NCI-H146 treated with DMSO at 0.1 percent for 48 hours (cell line): Measurements from ENCODE around the gene UNC13D.

Source experiments
- DNase-seq: peaks from one replicate; lab custom pipeline; 2025; ENCODE audit not compliant: unreplicated experiment; lab: John Stamatoyannopoulos, UW

The UNC13D gene

DNA sequence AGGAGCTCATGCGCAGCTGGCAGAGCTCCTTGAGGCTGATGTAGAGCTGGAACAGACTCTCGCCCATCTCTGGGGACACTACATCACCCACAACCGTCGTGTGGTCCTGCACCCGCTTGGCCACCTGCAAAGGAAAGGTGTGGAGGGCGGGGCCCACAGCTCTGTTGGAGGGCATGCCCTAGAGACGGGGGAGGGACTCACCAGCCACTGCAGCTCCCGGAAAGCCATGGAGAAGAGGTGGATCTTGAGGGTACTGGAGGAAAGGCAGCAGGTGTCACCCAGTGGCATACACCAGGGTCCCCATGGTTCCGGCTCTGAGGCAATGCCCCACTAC is 8.6 kb downstream of the UNC13D start:
- DNase-seq: no peak

DNA sequence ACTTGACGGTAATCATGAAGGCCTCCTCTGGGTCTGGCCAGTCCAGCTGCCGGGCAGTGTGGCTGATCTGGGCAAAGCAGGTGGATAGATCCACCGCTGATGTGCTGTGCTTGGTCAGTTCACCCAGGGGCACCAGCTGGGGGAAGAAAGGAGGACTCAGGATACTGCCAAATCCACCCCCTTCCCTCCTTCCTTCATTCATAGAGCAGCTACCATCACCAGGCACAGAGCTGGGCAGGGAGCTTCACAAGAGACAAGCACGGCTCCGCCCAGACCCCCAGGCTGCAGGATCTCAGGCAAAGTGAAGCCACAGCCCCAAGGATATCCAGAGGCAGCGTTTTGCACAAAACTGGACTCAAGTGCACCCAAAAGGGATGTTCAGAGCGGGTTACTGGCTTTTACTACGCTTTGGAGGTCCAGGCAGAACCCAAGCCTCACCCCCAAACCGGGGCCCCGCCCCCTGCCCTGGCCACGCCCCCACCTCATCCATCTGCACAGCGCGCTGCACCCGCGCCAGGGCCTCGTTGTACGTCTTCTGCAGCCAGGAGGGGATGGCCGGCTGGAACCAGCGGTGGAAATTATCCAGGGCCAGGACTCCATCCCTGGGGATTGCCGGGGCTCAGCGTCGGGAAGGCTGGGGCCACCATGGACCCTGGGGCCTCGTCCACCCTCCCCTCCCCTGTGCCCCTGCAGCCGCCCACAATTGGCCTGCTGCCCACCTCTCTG is 9.1 kb downstream of the UNC13D start:
- DNase-seq: no peak

DNA sequence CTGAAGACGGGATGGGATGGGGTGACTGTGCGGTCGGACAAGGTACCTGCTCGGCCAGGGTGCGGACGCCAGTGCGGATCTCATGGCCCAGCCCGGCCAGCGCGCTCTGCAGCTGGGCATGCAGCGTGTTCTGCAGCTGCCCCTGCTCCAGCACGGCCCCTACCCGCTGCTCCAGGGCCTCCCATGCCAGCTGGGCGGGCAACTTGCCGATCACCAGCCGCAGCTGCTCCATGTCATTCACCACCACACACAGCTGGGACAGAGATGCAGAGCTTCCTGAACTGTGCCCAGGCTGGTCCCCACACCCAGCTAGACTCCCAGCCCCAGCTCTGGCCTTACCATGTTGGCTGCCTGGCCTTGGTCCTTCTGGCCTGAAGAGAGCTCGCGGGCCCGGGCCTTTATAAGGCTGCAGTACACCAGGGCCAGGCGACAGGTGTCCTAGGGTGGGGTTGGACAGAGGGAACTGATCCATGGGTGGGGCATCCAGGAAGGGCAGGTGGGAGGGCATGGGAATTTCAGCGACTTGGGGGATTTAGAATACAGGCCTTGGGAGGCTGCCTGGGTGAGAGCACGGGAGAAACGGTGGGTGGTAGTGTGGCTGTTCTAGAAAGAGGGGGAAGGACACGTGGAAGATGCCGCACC is 9.8 kb downstream of the UNC13D start:
- no peak for DNase-seq

DNA sequence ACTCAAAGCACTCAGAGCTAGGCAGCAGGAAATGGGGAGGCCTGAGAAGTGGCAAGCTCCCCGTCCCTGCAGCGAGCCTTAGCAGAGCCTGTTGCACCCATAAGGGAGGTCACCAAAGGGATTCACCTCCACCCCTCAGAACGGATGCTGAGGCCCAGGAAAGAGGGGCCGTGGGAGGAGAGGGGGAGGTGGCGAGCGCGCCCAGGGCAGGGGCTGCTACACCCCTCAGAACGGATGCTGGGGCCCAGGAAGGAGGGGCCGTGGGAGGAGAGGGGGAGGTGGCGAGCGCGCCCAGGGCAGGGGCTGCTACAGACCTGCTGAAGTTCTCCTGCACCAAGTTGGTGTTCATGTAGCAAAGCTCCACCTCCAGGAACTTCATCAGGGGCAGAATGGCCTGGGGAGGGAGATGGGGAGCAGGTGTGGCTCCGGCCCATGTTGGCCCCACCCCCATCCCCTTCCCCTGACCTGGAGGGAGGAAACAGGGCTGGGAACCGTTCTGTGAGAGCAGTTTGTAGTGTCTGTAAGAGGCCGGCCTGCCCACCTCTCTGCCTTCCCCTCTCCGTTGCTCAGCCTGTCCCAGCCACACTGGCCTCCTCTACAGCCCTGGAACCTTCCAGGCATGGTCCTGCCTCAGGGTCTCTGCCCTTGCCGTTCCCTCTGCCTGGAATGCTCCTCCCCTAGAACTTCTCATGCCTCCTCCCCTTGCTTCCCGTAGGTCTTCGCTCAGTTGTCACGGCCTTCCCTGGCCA is 11.4 kb downstream of the UNC13D start:
- no peak for DNase-seq

DNA sequence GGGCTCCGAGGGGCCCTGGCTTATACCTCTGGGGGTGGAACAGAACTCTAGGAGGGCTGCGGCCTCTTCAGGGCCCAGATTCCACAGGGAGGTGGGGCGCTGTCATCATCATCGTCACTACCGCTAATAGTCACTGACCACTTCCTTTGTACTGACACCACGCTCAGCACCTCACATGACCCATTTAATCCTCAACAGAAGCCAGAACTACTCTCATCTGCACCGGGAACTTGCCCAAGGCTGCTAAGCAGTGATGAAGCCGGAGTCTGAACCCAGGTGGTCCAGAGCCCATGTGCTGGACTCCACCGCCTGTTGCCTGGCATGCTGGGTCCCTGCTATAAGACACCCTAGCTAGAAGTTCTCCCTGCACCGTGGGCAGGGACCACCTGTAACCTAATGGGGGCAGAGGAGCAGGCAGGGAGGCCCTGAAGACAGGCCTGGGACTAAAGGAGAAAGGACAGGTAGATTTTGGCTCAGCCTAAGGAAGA is 12.0 kb downstream of the UNC13D start:
- no peak for DNase-seq

DNA sequence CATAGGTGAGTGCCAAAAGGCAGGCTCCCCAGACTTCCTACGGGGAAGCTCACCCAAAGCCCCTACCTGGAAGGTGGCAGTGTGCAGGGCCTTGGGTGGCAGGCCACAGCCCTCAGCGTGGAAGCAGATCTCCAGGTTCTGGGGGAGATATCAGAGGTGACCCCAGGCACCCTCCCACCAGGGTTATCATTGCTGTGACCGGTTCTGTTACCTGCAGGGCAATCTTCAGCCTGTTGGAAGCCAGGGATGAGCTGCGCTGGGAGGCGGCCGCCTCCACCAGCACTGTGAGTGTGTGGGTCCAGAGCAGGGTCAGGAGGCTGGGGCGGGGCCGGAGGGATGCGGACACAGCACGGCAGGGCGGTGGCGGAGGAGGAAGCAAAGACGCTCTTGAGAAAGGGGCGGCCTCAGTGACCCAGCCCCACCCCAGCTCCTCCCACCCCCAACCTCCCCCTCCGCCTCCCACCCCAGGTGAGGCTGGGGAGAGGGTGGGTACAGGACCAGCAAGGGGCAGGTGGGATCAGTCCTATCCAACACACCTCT is 13.1 kb downstream of the UNC13D start:
- DNase-seq: no peak

DNA sequence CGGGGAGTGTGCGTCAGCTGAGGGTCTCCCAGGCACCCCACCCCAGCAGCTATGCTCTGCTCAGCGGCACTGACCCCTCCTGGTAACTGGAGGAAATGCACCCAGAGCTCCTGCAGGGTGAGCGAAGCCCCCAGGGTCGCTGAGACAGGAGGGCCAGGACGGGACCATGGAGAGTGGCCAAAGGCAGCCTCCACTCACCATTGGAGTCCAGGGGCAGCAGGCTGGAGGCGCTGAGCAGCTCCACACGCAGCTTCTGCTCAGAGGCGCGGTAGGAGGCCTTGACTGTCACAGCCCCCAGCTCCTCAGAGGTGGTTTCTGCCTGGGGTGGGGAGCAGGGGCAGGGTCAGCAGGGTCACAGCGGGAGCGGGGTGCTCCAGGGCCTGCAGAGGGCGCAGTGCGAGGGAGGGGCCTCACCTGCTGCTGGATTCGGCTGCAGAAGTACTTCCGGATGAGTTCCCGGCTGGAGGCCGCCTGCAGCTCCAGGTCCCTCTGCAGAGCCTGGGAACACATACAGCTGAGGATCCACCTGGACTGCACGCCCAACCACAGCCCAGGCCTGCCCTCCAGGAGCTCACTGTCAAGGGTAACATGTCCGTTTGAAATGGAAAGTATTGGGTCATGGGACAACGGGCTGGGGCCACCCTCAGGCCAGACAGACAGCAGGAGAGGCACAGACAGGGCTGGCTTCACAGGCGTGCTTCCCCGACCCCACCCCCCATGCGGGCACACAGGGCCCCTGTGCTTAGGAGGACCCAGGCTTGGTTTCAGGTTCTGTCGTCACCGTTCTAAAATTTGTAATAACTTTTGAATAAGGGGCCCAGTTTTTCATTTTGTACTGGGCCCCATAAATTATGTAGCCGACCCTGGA is 13.8 kb downstream of the UNC13D start:
- no peak for DNase-seq

DNA sequence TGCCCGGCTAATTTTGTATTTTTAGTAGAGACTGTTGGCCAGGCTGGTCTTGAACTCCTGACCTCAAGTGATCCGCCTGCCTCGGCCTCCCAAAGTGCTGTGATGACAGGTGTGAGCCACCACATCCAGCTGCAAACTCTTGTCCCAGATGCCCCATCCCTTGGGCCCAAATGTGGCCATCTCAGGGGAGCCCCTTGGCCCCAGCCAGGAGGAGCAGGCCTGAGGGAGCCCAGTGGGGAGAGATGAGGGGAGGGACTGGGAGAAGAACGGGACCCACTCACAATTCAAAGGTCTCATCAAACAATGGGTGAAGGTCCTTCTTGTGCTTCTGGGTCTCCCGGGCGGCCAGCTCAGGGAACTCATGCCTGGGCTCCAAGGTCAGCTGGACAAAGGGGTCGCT is 14.5 kb downstream of the UNC13D start:
- DNase-seq: no peak

DNA sequence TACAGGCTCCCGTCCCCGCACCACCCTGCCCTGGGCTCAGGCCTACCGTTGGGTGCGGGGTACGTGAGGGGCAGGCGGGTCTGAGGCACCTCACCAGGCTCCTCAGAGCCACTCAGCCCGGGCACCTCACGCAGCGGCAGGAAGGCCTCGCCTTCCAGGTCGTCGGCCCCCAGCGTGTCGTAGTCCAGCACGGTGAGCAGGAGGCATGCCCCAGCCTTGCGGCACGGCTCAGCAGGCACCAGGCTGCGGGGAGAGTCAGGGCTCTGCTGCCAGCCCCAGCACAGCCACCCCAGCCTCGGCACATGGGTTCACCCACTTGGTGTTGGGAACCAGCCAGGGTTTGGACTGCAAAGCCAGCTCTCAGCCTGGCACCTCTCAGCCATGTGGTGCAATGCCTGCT is 15.5 kb downstream of the UNC13D start:
- DNase-seq: no peak

DNA sequence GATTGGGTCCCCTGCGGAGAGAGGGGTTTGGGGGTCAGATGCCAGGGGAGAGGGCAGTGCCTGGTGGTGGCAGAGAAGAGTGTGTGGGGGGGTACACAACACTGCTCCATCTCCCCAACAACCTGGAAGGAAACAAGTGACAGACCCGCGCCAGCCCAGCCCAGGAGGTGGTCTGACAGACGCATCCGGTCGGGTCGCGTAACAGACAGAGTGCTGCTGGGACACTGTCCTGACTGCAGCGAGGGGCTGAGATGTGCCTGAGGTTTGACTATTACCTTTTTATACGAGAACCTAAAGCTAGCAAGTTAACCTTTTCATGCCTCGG is 16.2 kb downstream of the UNC13D start:
- no peak for DNase-seq

DNA sequence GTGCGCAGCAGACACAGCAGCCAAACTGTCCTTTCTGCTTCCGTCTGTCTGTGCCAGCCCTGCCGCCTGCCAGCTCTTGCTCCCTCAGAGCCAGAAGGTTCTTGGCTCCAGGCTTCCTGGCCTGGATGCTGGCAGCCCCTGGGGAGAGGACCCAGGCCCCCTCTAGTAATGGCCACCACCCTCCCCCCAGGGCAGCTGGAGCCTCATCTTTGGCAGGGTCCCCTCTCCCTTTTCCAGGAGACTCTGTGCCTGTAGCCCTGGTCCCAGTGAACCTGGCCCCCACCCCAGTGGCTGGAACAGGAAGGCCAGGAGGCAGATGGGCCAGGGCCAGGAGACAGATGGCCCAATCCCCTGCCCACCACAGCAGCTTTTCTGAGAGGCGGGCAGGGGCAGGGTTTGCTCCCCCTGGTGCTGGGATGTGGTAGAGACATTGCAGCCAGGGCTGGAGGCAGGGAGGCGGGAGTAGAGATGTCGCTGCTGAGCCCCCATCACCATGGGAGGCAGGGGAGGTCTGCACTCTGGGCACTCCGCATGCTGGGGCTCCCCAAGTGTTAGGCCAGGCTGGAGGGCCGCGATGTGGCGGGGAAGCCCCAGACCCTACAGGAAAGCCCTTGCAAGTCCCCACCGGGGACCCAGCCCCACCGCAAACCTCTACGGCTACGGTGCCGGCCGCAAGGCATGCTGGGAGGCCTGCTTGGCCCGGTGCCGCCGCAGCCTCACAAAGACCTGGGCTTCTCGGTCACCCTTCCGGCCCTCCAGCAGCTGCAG is 16.7 kb downstream of the UNC13D start:
- peak; percentile 19 for DNase-seq

DNA sequence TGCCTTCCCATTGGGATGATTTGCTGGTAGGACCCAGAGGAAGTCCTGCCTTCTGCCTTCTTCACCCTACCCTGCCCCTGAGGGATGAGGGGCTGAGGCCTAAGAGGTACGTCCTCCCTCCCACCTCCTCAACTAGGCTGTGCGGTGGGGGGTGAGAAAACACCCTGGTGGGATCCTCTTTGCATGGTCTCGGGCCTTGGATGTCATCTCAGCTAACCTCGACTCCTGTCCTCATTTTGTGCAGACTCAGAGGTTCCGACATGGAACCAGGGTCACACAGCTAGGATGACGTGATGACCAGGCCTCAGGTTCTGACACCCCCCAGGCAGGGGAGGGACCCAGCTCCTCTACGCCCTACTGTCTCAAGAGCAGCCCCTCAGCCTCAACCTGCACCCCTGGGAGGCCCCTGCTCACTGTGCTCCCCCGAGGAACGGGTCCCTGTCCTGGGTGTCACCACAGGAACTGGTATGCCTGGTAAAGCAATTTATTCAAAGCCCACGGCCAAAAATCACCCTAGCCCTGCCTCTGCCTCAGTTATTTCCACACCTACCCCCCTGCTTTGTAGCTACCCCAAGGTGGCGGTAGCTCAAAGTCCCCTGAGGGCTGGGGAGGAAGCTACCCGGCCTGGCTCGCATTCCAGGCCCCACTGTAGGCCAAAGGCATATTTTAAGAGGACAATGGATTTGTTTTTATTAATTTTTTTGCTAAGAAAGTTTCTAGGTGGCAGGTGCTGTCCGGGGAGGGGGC is 17.5 kb downstream of the UNC13D start:
- no peak for DNase-seq

DNA sequence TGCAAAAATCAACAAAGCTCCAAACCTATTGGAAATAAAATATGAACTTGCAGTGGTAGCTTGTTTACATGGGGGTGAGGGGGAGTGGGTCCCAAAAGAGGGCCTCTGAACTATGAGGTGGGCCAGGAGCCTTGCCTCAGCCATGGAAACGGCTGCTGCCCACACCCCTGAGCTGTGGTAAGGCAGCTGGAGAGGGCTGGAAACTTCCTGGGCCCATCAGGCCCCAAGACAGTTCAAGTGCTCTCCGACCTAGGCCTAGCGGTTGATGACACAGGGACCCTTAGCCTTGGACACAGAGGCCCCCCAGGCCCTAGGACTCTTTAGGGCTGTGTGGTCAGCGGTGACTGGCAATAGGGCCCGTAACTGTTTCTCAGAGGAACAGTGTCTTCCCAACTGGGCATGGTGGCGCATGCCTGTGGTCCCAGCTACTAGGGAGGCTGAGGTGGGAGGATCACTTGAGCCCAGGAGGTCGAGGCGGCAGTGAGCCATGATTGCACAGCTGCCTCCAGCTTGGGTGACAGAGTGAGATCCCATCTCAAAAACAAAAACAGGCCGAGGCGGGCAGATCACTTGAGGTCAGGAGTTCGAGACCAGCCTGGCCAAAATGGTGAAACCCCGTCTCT is 18.3 kb downstream of the UNC13D start:
- DNase-seq: no peak

DNA sequence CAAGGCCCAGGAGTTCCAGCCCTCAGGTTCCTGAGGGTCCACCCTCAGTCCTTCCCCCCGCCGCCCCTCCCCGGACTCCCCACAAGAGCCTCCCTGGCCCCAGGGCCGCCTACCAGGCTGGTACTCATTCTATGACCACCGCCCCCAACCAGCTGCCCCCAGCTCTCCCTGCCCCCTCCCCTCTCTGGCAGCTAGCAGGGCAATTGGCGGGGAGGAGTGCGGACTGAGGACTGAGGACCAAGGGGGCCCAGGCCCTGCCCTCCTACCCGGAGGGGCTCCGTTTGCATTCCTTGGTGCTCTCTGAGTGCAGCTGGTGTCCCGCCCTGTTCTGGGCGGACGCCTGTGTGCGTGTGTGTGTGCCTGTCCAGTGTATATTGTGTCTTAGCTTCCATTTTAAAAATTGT is 19.1 kb downstream of the UNC13D start:
- DNase-seq: no peak

DNA sequence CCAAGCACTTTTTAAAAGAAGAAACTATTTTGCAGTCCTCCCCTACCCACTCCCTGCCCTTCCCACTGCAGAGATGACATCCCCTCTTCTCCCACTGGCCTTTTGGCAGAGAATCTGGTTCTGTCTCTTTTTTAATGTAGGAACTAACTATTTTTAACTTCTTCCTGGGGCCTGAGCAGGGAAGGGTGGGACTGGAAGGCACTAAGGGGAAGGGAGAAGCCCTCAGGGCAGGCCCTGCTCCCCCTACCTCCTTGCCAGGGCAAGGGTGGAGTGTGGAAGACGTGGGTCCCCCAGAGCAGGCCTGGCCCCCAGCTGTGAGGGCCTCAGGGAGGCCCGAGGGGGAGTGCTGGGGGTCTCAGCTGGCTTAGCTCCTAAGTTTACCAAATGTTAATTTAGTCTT is 19.5 kb downstream of the UNC13D start:
- DNase-seq: no peak

DNA sequence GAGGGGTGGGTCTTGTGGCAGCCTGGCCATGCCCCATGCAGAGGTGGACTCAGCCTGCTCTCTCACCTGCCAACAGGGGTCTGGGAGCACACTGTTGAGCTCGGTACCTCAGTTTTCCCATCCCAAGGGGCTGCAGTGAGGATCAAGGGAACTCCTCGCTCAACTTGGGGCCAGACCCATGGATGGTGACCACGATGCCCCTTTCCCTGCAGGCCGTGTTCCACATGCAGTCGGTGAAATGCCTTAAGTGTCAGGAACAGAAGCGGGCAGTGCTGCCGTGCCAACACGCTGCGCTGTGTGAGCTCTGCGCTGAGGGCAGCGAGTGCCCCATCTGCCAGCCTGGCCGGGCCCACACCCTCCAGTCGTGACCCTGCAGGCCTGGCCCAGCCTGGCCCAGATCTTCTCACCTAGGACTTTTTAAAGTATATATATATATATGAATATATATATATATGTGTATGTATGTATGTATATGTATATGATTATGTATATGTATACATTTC is 20.1 kb downstream of the UNC13D start:
- no peak for DNase-seq

DNA sequence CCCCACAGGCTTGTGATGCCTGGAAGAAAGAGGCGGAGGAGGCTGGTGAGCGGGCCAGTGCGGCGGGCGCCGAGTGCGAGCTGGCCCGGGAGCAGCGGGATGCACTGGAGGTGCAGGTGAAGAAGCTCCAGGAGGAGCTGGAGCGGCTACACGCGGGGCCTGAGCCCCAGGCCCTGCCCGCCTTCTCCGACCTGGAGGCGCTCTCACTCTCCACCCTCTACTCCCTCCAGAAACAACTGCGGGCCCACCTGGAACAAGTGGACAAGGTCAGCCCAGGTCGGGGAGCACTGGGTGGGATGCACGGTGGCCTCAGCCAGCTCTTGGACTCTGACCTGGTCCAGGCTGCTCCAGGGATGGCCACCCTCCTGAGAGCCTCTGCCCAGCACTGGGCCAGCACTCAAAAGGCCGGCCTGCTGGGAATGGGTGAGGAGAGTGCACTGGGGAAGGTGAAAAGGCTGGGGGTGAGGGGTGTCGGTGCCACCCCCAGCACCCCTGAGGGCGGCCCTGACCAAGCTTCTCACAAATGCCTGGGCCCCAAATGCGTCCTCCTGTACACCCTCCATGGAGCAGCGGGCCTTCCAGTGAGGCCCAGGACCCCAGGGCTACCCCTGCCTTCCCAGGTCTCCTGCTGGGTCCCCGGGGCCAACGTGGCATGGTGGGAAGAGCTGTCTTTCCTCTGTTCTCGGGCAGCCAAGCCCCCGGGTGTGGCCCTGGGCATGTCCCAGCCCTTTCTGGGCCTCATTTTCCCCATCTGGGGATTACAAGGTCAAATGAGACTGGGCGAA is 20.8 kb downstream of the UNC13D start:
- no peak for DNase-seq

DNA sequence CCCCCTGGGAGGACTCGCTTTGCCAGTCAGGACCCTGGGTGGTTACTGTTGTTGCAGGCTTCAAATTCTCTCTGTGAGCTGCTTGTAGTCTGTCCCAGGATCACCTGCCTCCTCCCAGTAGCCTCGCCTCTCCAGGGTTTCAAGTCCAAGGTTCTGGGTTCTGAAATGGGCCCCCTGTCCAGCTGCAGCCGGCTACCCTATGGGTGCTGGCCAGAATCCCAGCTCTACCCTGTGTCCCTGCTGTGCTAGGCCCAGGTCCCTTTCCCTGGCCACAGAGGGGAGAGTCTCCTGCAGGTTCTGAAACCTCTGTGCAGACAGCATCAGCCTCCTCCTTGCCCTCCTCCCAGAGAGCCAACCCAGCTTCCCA is 21.4 kb downstream of the UNC13D start:
- no peak for DNase-seq
